H1 (cell line): ENCODE data around the gene MYH7B. TPM values are rescaled to one million over a fixed set of nuclear protein-coding genes. Genes with fewer than 3 reads are reported as not detected.

Experiments
- CTCF ChIA-PET: fragments of 300-600 bp; sonication (Branson Sonifier 250); formaldehyde crosslinking; loops from one replicate; lab custom pipeline; 2021; ENCODE audit not compliant: partially characterized antibody; lab: Charles Lee
- POLR2A ChIA-PET: fragments of 300-600 bp; sonication (Branson Sonifier 250); formaldehyde crosslinking; loops from one replicate; lab custom pipeline; 2021; ENCODE audit warnings: inconsistent platforms; ENCODE audit not compliant: partially characterized antibody; lab: Charles Lee
- DNase-seq, 2 experiments: peaks; one replicate each; pipeline versions ENCODE4 v3.0.0 to v3.0.0-alpha.2; 2010 to 2022; ENCODE audit warnings: low spot score in 2 of 2, low read depth in 1 of 2, mixed read lengths in 1 of 2
- FAIRE-seq: peaks from 2 replicates; lab custom pipeline; 2011; peaks lifted over from hg19 to GRCh38; lab: Jason Lieb, UNC
- H2AFZ ChIP-seq: 2 replicates; pipeline ENCODE4 v1.8.1; 2012; ENCODE audit warnings: low read length, inconsistent platforms
- H2AK5ac ChIP-seq: 2 replicates; pipeline ENCODE4 v1.6.1; 2013; ENCODE audit warnings: low read depth, low read length
- H2BK120ac ChIP-seq: replicated peaks from 2 replicates; pipeline ENCODE3; 2013; ENCODE audit warnings: low read depth, low read length, inconsistent platforms
- H2BK12ac ChIP-seq: 2 replicates; pipeline ENCODE4 v1.6.1; 2013; ENCODE audit warnings: low read depth, low read length
- H2BK15ac ChIP-seq: 2 replicates; pipeline ENCODE4 v1.6.1; 2013; ENCODE audit warnings: low read length
- H2BK20ac ChIP-seq: 2 replicates; pipeline ENCODE4 v1.6.1; 2013; ENCODE audit warnings: low read length
- H2BK5ac ChIP-seq: 2 replicates; pipeline ENCODE4 v1.6.1; 2013; ENCODE audit warnings: low read depth, low read length
- H3K14ac ChIP-seq: 2 replicates; pipeline ENCODE4 v1.6.1; 2013; ENCODE audit warnings: inconsistent platforms; ENCODE audit not compliant: insufficient read length
- H3K18ac ChIP-seq: 2 replicates; pipeline ENCODE4 v1.6.1; 2013; ENCODE audit warnings: low read length; ENCODE audit errors: extremely low read depth
- H3K23ac ChIP-seq: 2 replicates; pipeline ENCODE4 v1.6.1; 2013; ENCODE audit warnings: inconsistent platforms; ENCODE audit not compliant: insufficient read length
- H3K23me2 ChIP-seq: 2 replicates; pipeline ENCODE4 v1.6.1; 2013; ENCODE audit warnings: low read depth, low read length
- H3K27ac ChIP-seq: 2 replicates; pipeline ENCODE4 v1.6.1; 2011; ENCODE audit warnings: low read depth, low read length, inconsistent platforms
- H3K27me3 ChIP-seq, 4 experiments: replicated peaks in 1 of 4; 1 replicate in 1 of 4; 2 replicates in 3 of 4; pipeline versions ENCODE4 v1.6.1 to v1.8.1; 2011 to 2013; ENCODE audit warnings: low read length in 3 of 4, mild to moderate bottlenecking in 3 of 4, inconsistent platforms in 2 of 4, mixed read lengths in 2 of 4, moderate library complexity in 1 of 4; ENCODE audit not compliant: control insufficient read depth in 3 of 4, insufficient read depth in 3 of 4; ENCODE audit errors: extremely low read depth in 1 of 4
- H3K36me3 ChIP-seq, 4 experiments: 2 replicates each; pipeline versions ENCODE4 v1.6.1 to v1.8.1; 2011 to 2013; ENCODE audit warnings: mild to moderate bottlenecking in 4 of 4, low read length in 3 of 4, moderate library complexity in 2 of 4, control low read depth in 1 of 4, inconsistent platforms in 1 of 4; ENCODE audit not compliant: insufficient read depth in 4 of 4, control insufficient read depth in 2 of 4
- H3K4ac ChIP-seq: replicated peaks from 2 replicates; pipeline ENCODE3; 2013; ENCODE audit warnings: low read length, low read depth, mixed read lengths, inconsistent platforms; ENCODE audit not compliant: insufficient read length
- H3K4me1 ChIP-seq, 4 experiments: replicated peaks in 1 of 4; 1 replicate in 1 of 4; 2 replicates in 3 of 4; pipeline versions ENCODE4 v1.6.1 to v1.8.1; 2011 to 2013; ENCODE audit warnings: low read length in 3 of 4, inconsistent platforms in 2 of 4, mixed read lengths in 1 of 4; ENCODE audit not compliant: insufficient read depth in 4 of 4, control insufficient read depth in 3 of 4
- H3K4me2 ChIP-seq, 2 experiments: 2 replicates each; pipeline versions ENCODE4 v1.6.1 to v1.8.1; 2011 to 2013; ENCODE audit warnings: low read depth in 2 of 2, low read length in 2 of 2, control low read depth in 1 of 2, inconsistent platforms in 1 of 2, mild to moderate bottlenecking in 1 of 2; ENCODE audit not compliant: insufficient read depth in 1 of 2
- H3K4me3 ChIP-seq, 4 experiments: fragments of 200-600, 300-600 bp in 1 of 4; sonication (generic), shearing (Covaris generic), sonication (Bioruptor Twin) in 1 of 4; 2 replicates each; pipeline versions ENCODE4 v1.5.1 to v1.8.1; 2011 to 2016; ENCODE audit warnings: low read length in 4 of 4, low read depth in 3 of 4, control low read depth in 2 of 4, inconsistent platforms in 2 of 4, mild to moderate bottlenecking in 2 of 4, mixed read lengths in 1 of 4, moderate library complexity in 1 of 4; ENCODE audit not compliant: insufficient read depth in 2 of 4; ENCODE audit errors: extremely low read depth in 1 of 4
- H3K56ac ChIP-seq: replicated peaks from 2 replicates; pipeline ENCODE3; 2013; ENCODE audit warnings: low read depth, mild to moderate bottlenecking, mixed read lengths, low read length, inconsistent platforms; ENCODE audit not compliant: insufficient read length
- H3K79me1 ChIP-seq: 2 replicates; pipeline ENCODE4 v1.6.1; 2013; ENCODE audit warnings: low read depth, low read length, control low read depth
- H3K79me2 ChIP-seq, 2 experiments: 2 replicates each; pipeline versions ENCODE4 v1.6.1 to v1.8.1; 2012 to 2013; ENCODE audit warnings: low read length in 2 of 2, mild to moderate bottlenecking in 2 of 2, inconsistent platforms in 1 of 2; ENCODE audit not compliant: insufficient read depth in 2 of 2, control insufficient read depth in 1 of 2
- H3K9ac ChIP-seq, 4 experiments: replicated peaks in 1 of 4; 1 replicate in 1 of 4; 2 replicates in 3 of 4; pipeline versions ENCODE4 v1.6.1 to v1.8.1; 2011 to 2013; ENCODE audit warnings: low read depth in 3 of 4, low read length in 3 of 4, control low read depth in 2 of 4, mild to moderate bottlenecking in 2 of 4, moderate library complexity in 2 of 4, inconsistent platforms in 1 of 4; ENCODE audit errors: extremely low read depth in 1 of 4
- H3K9me3 ChIP-seq, 2 experiments: 2 replicates each; pipeline versions ENCODE4 v1.6.1 to v1.8.1; 2012 to 2013; ENCODE audit warnings: mild to moderate bottlenecking in 2 of 2, moderate library complexity in 2 of 2, control low read depth in 1 of 2, inconsistent platforms in 1 of 2, low read depth in 1 of 2, low read length in 1 of 2, mixed read lengths in 1 of 2; ENCODE audit not compliant: insufficient read depth in 2 of 2
- H4K20me1 ChIP-seq, 2 experiments: replicated peaks in 1 of 2; 2 replicates each; pipeline versions ENCODE3 to v1.8.1; 2011 to 2013; ENCODE audit warnings: inconsistent platforms in 2 of 2, low read length in 2 of 2, mild to moderate bottlenecking in 1 of 2; ENCODE audit not compliant: insufficient read depth in 2 of 2, control insufficient read depth in 1 of 2
- H4K5ac ChIP-seq: 2 replicates; pipeline ENCODE4 v1.6.1; 2013; ENCODE audit warnings: low read length, low read depth, mixed read lengths, inconsistent platforms; ENCODE audit not compliant: insufficient read length
- H4K8ac ChIP-seq: 2 replicates; pipeline ENCODE4 v1.8.0; 2013; ENCODE audit warnings: mild to moderate bottlenecking, moderate library complexity, low read length, inconsistent platforms; ENCODE audit not compliant: insufficient read depth; ENCODE audit errors: extremely low read depth
- H4K91ac ChIP-seq: replicated peaks from 2 replicates; pipeline ENCODE3; 2013; ENCODE audit warnings: low read length, mixed read lengths, inconsistent platforms; ENCODE audit not compliant: insufficient read length
- BRCA1 ChIP-seq: IDR thresholded peaks from 2 replicates; pipeline ENCODE4 v1.6.1; 2012; ENCODE audit warnings: low read depth, low read length, improper control_type of control experiment
- CBX8 ChIP-seq: fragments of 300-800, 300-1000 bp; sonication (generic); IDR thresholded peaks from 2 replicates; pipeline ENCODE4 v1.7.1; 2016; ENCODE audit warnings: low read depth, low read length, borderline replicate concordance
- GTF2F1 ChIP-seq: IDR thresholded peaks from 2 replicates; pipeline ENCODE4 v1.6.1; 2012; ENCODE audit warnings: low read depth, low read length, improper control_type of control experiment, borderline replicate concordance
- KDM1A ChIP-seq: fragments of 200-600, 300-600 bp; sonication (generic); IDR thresholded peaks from 2 replicates; pipeline ENCODE4 v1.7.1; 2016; ENCODE audit warnings: mild to moderate bottlenecking, low read length, borderline replicate concordance
- POU5F1 ChIP-seq: IDR thresholded peaks from 2 replicates; pipeline ENCODE4 v1.6.1; 2011; ENCODE audit warnings: low read depth, mild to moderate bottlenecking, low read length, moderate library complexity
- RFX5 ChIP-seq: IDR thresholded peaks from 2 replicates; pipeline ENCODE4 v1.6.1; 2011; ENCODE audit warnings: low read depth, low read length, improper control_type of control experiment, borderline replicate concordance
- WGBS, 2 experiments: shearing (Covaris generic) in 1 of 2; methylation state at CpG; one replicate each; pipeline versions ENCODE4 v1.1.6 to v1.1.7; 2013 to 2015; ENCODE audit warnings: low lambda C conversion rate in 2 of 2, mixed read lengths in 2 of 2, inconsistent platforms in 1 of 2, low coverage in 1 of 2, missing lambda C conversion rate in 1 of 2; ENCODE audit not compliant: insufficient replicate concordance in 2 of 2, insufficient coverage in 1 of 2, insufficient read length in 1 of 2; ENCODE audit errors: extremely low coverage in 1 of 2, missing lambda C conversion rate in 1 of 2; 5-methylcytosine and 5-hydroxymethylcytosine counted together
- polyA plus RNA-seq, 7 experiments: library from polyadenylated mRNA; depleted of rRNA in 3 of 7; stranded (reverse) in 5 of 7; unstranded in 2 of 7; fragments of >200 nt in 5 of 7; fragments of 200-250 nt in 2 of 7; gene quantifications; 1 replicate in 5 of 7; 2 replicates in 1 of 7; 4 replicates in 1 of 7; pipeline versions ENCODE4 v1.2.1 to v1.2.3, GENCODE V29; 2011 to 2013; ENCODE audit warnings: missing spikeins in 2 of 7, mixed read lengths in 2 of 7
- total RNA-seq: library from RNA; stranded (reverse); fragmentation: NEBNext Ultra II Directional; extraction: Animal tissue kit (Norgen Biotek cat#: 25700); gene quantifications from 2 replicates; pipeline ENCODE4 v1.2.1, GENCODE V29; 2021
- TF ChIP-seq, protein P1 (sequence below): IDR thresholded peaks from 2 replicates; pipeline ENCODE4 v1.6.1; 2012; ENCODE audit warnings: low read length, inconsistent platforms

Gene MYH7B
- total and polyA plus RNA-seq, 2 of the 8 experiments (the other 6 are each of a cell fraction or from before 2014, with no cell fraction given): 0.15 to 0.30 TPM

DNA sequence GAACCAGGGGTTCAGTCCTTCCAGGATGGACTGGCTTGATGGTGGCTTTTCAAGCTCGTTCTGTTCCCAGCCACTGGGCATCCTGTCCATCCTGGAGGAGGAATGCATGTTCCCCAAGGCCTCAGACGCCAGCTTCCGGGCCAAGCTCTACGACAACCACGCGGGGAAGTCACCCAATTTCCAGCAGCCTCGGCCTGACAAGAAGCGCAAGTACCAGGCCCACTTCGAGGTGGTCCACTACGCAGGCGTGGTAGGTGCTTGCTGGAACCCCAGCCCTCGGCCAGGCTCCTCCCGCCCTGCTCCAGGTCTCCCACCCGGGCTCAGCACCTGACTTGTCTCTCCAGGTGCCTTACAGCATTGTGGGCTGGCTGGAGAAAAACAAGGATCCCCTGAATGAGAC is 34.0 kb downstream of the MYH7B start:
- ChIA-PET CTCF (interaction anchor here (0.6 to 2.1 kb wide), 5 partner anchors 10 to 115 kb away, joined by 3 to 8 read pairs (median 3); no protein-coding TSS in a partner anchor), POLR2A (interaction anchor here (1.2 to 1.5 kb wide), 3 partner anchors 9 to 34 kb away, joined by 3 to 5 read pairs (median 3); partner anchors contain the start of genes GSS and MYH7B)
- FAIRE-seq (no peak), DNase-seq (no peak)
- 92% methylated on average over 14 of the region's 14 CpGs; no CpG with 5 or more reads in 1 of the 2 experiments for WGBS, 2 experiments
- Histone ChIP-seq H3K4me1 (peaks cover 0 to 16% (median 6%) of the 10 kb centered on the region in 4 experiments; a peak in 6 of 7 replicates), H2BK5ac (no peak overlapping the region), H3K4ac (no peak overlapping the region), H3K27ac (no peak overlapping the region), H2BK120ac (no peak overlapping the region), H4K91ac (no peak overlapping the region), H4K8ac (no peak overlapping the region), H2BK15ac (no peak overlapping the region), H4K20me1 (peaks cover 0 to 4% of the 10 kb centered on the region in 2 experiments), H4K5ac (no peak overlapping the region), H3K56ac (no peak overlapping the region), H3K9ac (no peak overlapping the region), H3K14ac (no peak overlapping the region), H3K4me3 (no peak overlapping the region), H2AFZ (no peak overlapping the region), H3K18ac (no peak overlapping the region), H3K79me2 (no peaks in the 10 kb centered on the region), H2BK12ac (no peak overlapping the region), H3K36me3 (no peaks in the 10 kb centered on the region), H3K27me3 (peaks cover 0 to 5% (median 4%) of the 10 kb centered on the region in 4 experiments; a peak in 3 of 7 replicates), H2AK5ac (no peak overlapping the region), H3K23me2 (no peaks in the 10 kb centered on the region), H3K79me1 (no peaks in the 10 kb centered on the region), H2BK20ac (no peak overlapping the region), H3K23ac (no peak overlapping the region), H3K9me3 (no peaks in the 10 kb centered on the region), H3K4me2 (no peak overlapping the region)
- TF ChIP-seq, protein P1, sequence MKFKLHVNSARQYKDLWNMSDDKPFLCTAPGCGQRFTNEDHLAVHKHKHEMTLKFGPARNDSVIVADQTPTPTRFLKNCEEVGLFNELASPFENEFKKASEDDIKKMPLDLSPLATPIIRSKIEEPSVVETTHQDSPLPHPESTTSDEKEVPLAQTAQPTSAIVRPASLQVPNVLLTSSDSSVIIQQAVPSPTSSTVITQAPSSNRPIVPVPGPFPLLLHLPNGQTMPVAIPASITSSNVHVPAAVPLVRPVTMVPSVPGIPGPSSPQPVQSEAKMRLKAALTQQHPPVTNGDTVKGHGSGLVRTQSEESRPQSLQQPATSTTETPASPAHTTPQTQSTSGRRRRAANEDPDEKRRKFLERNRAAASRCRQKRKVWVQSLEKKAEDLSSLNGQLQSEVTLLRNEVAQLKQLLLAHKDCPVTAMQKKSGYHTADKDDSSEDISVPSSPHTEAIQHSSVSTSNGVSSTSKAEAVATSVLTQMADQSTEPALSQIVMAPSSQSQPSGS: no peak
- no peak for TF ChIP-seq POU5F1
- TF ChIP-seq KDM1A: no peak
- TF ChIP-seq RFX5: no peak
- TF ChIP-seq BRCA1: no peak
- no peak for TF ChIP-seq GTF2F1
- no peak for TF ChIP-seq CBX8
